PC-3 (cell line): Measurements from ENCODE around the gene ADAMTS15. TPM values are rescaled to one million over a fixed set of nuclear protein-coding genes. Genes with fewer than 3 reads are reported as not detected.

ENCODE experiments used
- ATAC-seq: fragments of 200-7000 bp; cut with Tn5 transposase; 2 replicates; pipeline ENCODE4 v1.9.1; 2020; ENCODE audit warnings: mild to moderate bottlenecking, moderate library complexity
- BruUV-seq: library from RNA; stranded (reverse); fragments of 400-500 nt; replicated peaks from 2 replicates; lab custom pipeline; 2021; lab: Mats Ljungman, UMichigan
- CTCF ChIA-PET: fragments of 300-600 bp; sonication (Branson Sonifier 250); formaldehyde crosslinking; loops from one replicate; lab custom pipeline; 2022; ENCODE audit warnings: antibody characterized with exemption; lab: Charles Lee
- POLR2A ChIA-PET: fragments of 300-600 bp; sonication (Branson Sonifier 250); formaldehyde crosslinking; loops from one replicate; lab custom pipeline; 2022; ENCODE audit warnings: antibody characterized with exemption; ENCODE audit not compliant: unreplicated experiment; lab: Charles Lee
- DNase-seq: peaks from one replicate; pipeline ENCODE4 v3.0.0-alpha.2; 2015
- H2AFZ ChIP-seq: fragments of 300-600 bp; sonication (generic); 2 replicates; pipeline ENCODE4 v1.6.0; 2016; ENCODE audit warnings: antibody characterized with exemption, low read length
- H3F3A ChIP-seq: fragments of 300-600 bp; sonication (generic); one replicate; pipeline ENCODE4 v1.6.0; 2017; ENCODE audit warnings: antibody characterized with exemption, low read length, control low read depth, mild to moderate bottlenecking; ENCODE audit not compliant: unreplicated experiment
- H3K27ac ChIP-seq: fragments of 300-600 bp; sonication (generic); 2 replicates; pipeline ENCODE4 v1.5.1; 2016; ENCODE audit warnings: mild to moderate bottlenecking, low read length
- H3K27me3 ChIP-seq: fragments of 300-600 bp; sonication (generic); 2 replicates; pipeline ENCODE4 v1.6.1; 2016; ENCODE audit warnings: low read length, mixed read lengths
- H3K36me3 ChIP-seq: fragments of 300-600 bp; sonication (generic); 2 replicates; pipeline ENCODE4 v1.6.1; 2016; ENCODE audit warnings: low read depth, mixed run types, low read length, mixed read lengths
- H3K4me1 ChIP-seq: fragments of 300-600 bp; sonication (generic); 2 replicates; pipeline ENCODE4 v1.5.1; 2016; ENCODE audit warnings: low read length; ENCODE audit not compliant: insufficient read depth
- H3K4me2 ChIP-seq: fragments of 300-600 bp; sonication (generic); 2 replicates; pipeline ENCODE4 v1.6.0; 2016; ENCODE audit warnings: low read length
- H3K4me3 ChIP-seq: fragments of 300-600 bp; sonication (generic); 2 replicates; pipeline ENCODE4 v1.5.1; 2016; ENCODE audit warnings: mild to moderate bottlenecking, low read length, mixed read lengths
- H3K79me2 ChIP-seq: fragments of 300-600 bp; sonication (generic); 2 replicates; pipeline ENCODE4 v1.6.1; 2017; ENCODE audit warnings: low read length, mixed read lengths
- H3K9ac ChIP-seq: fragments of 300-600 bp; sonication (generic); 2 replicates; pipeline ENCODE4 v1.6.0; 2016; ENCODE audit warnings: mild to moderate bottlenecking, low read length
- H3K9me2 ChIP-seq: fragments of 300-600 bp; sonication (generic); replicated peaks from 2 replicates; pipeline ENCODE4 v1.6.1; 2016; ENCODE audit warnings: mixed run types, low read length, mixed read lengths
- H3K9me3 ChIP-seq: fragments of 300-600 bp; sonication (generic); 2 replicates; pipeline ENCODE4 v1.6.1; 2016; ENCODE audit warnings: low read length, mixed read lengths
- H4K20me1 ChIP-seq: fragments of 300-600 bp; sonication (generic); 2 replicates; pipeline ENCODE4 v1.6.1; 2016; ENCODE audit warnings: low read length, mixed read lengths
- EZH2 ChIP-seq: fragments of 300-600 bp; sonication (generic); IDR thresholded peaks from one replicate; pipeline ENCODE4 v1.6.1; 2017; ENCODE audit warnings: antibody characterized with exemption, mild to moderate bottlenecking, low read length; ENCODE audit not compliant: unreplicated experiment
- EZH2phosphoT487 ChIP-seq: fragments of 300-600 bp; sonication (generic); IDR thresholded peaks from 2 replicates; pipeline ENCODE4 v1.6.1; 2018; ENCODE audit warnings: mild to moderate bottlenecking, antibody characterized with exemption, low read length, borderline replicate concordance
- intact Hi-C: fragments of 100-400 bp; cut with micrococcal nuclease; formaldehyde crosslinking; loops from 2 replicates; pipeline ENCODE4 v1.9.0; 2023
- total RNA-seq: library from RNA; depleted of rRNA; stranded (reverse); fragments of >200 nt; gene quantifications from 2 replicates; pipeline ENCODE4 v1.2.3, GENCODE V29; 2014
- TF ChIP-seq, protein P1 (sequence below): fragments of 300-600 bp; sonication (generic); conservative IDR thresholded peaks from 2 replicates; pipeline ENCODE4 v1.5.1; 2017; ENCODE audit warnings: antibody characterized with exemption, low read depth, mild to moderate bottlenecking, low read length

The ADAMTS15 gene
- total RNA-seq, 1 experiment from 2014 or later = 16.8 TPM

DNA sequence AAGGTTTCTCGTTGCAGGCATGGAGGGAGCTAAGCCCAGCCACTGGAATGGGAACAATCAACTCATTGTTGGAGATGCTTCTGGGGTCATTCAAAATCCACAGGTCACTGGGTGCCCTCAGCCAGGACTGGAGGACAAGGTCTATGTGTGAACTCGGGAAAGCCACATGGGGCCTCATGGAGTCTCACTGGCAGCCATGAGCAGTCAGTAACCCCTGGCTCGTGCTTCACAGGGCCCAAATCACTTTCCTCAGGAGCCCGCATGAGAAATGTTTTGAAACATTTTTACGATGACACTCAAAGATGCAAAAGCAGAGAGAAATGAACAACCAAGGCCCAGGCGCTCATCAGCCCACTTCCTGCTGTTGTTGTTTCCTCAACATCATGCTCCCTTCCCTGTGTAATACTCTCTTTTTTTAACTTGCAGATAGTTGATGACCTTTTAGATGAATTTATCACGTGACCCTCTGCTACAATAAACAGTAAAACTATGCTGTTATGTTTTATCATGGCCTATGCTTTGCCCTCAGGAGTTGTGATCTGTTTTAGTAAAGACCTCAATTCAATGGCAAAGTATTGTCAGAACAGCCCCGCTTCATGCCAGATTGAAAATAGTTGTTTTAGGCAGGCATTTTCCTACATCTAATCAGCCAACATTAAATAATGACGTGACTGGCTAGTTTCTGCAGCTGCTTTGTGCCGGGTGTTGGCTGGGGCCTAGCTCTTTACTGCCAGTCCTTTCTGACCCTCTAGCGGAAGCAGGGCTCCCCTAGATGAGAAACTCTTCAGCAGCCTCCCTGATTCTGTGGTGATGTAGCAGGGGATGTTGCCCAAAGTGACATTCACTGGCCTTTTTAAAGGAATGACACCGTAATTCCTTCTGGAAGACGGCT is 39.7 kb downstream of the ADAMTS15 start:
- no TSS peak for BruUV-seq
- peaks cover 8% of the 10 kb centered on the region for H3K4me1 ChIP-seq
- POLR2A ChIA-PET = no interaction called here

DNA sequence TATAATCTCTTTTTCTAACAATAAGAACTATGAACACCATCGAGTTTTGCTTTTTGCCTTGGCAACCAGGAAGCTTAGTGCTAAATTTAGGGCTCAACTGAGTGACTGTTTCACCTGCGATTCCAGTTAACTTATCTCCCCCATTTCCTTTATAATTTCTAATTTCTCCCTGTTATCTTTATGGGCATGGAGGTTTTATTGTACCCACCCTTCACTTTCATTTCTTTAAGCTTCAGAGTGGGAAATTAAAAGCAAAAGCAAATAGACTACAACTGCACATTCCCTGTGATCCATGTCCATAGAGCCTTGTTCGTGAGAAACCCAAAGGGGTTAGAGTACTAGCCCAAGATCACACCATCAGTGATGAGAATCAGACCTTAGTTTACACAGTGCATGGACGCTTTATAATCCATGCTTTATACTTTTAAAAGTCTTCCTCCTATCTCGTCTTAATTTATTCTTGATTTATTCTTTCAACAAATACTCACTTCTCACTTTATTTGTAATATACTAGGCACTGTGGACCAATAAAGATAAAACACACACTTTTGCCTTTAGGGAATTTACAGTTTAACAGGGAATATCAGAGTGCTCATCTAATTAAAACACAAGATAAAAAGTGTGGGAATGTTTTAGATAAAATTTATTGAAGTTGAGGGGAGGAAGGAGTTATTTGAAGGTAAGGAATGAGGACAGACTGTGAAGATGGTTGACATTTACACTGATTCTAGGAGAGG is 40.6 kb downstream of the ADAMTS15 start:
- CTCF ChIA-PET = no interaction called here

More for the DNA sequence above, 39.7 kb downstream of the ADAMTS15 start:
- no peak for DNase-seq
- H3K4me2 ChIP-seq = no peak overlapping the region
- H3F3A ChIP-seq = no peaks in the 10 kb centered on the region
- intact Hi-C loops = no loop called here
- H3K9me2 ChIP-seq = no peaks in the 10 kb centered on the region
- no peak overlapping the region for H3K4me3 ChIP-seq
- no peaks in the 10 kb centered on the region for H3K9me3 ChIP-seq
- no peaks in the 10 kb centered on the region for H3K79me2 ChIP-seq
- H3K27ac ChIP-seq = no peak overlapping the region
- TF ChIP-seq EZH2 (no peak), EZH2phosphoT487 (no peak)
- TF ChIP-seq, protein P1, sequence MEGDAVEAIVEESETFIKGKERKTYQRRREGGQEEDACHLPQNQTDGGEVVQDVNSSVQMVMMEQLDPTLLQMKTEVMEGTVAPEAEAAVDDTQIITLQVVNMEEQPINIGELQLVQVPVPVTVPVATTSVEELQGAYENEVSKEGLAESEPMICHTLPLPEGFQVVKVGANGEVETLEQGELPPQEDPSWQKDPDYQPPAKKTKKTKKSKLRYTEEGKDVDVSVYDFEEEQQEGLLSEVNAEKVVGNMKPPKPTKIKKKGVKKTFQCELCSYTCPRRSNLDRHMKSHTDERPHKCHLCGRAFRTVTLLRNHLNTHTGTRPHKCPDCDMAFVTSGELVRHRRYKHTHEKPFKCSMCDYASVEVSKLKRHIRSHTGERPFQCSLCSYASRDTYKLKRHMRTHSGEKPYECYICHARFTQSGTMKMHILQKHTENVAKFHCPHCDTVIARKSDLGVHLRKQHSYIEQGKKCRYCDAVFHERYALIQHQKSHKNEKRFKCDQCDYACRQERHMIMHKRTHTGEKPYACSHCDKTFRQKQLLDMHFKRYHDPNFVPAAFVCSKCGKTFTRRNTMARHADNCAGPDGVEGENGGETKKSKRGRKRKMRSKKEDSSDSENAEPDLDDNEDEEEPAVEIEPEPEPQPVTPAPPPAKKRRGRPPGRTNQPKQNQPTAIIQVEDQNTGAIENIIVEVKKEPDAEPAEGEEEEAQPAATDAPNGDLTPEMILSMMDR = no peak
- H3K27me3 ChIP-seq = no peaks in the 10 kb centered on the region
- H3K9ac ChIP-seq = no peak overlapping the region
- CTCF ChIA-PET = no interaction called here
- no peaks in the 10 kb centered on the region for H4K20me1 ChIP-seq
- no peaks in the 10 kb centered on the region for H3K36me3 ChIP-seq
- no peak overlapping the region for H2AFZ ChIP-seq
- no peak for ATAC-seq

More for the DNA sequence above, 40.6 kb downstream of the ADAMTS15 start:
- Histone ChIP-seq H3K9me3 (no peaks in the 10 kb centered on the region), H3K36me3 (no peaks in the 10 kb centered on the region), H3K4me3 (no peak overlapping the region), H3K27me3 (no peaks in the 10 kb centered on the region), H4K20me1 (no peaks in the 10 kb centered on the region), H3K27ac (no peak overlapping the region), H3K9me2 (no peaks in the 10 kb centered on the region), H3K9ac (no peak overlapping the region), H3F3A (no peaks in the 10 kb centered on the region), H3K4me2 (no peak overlapping the region), H3K79me2 (no peaks in the 10 kb centered on the region), H3K4me1 (peaks cover 8% of the 10 kb centered on the region), H2AFZ (no peak overlapping the region)
- POLR2A ChIA-PET = no interaction called here
- no peak for TF ChIP-seq EZH2
- TF ChIP-seq EZH2phosphoT487 = no peak
- TF ChIP-seq, protein P1 = no peak
- no TSS peak for BruUV-seq
- intact Hi-C loops = no loop called here
- DNase-seq = no peak
- ATAC-seq = no peak
